GM23338 (cell line): Measurements from ENCODE around the gene ARRB1.

Experiments
- EZH2phosphoT487 ChIP-seq: fragments of 200-600 bp; sonication (generic); IDR thresholded peaks from one replicate; pipeline ENCODE4 v1.8.1; 2018; ENCODE audit warnings: antibody characterized with exemption; ENCODE audit not compliant: unreplicated experiment
- TF ChIP-seq, protein P1 (sequence below), 2 experiments: fragments of 200-600 bp in 1 of 2; sonication (generic) in 1 of 2; conservative IDR thresholded peaks; 2 replicates each; pipeline versions ENCODE4 v1.5.1 to v1.6.1; 2016 to 2017; ENCODE audit warnings: antibody characterized with exemption in 2 of 2, low read depth in 2 of 2, mild to moderate bottlenecking in 2 of 2, moderate library complexity in 1 of 2

GRCh38 chr11:75351541-75351790 lies at the start of gene ARRB1:
- TF ChIP-seq EZH2phosphoT487, result no peak
- TF ChIP-seq, protein P1, sequence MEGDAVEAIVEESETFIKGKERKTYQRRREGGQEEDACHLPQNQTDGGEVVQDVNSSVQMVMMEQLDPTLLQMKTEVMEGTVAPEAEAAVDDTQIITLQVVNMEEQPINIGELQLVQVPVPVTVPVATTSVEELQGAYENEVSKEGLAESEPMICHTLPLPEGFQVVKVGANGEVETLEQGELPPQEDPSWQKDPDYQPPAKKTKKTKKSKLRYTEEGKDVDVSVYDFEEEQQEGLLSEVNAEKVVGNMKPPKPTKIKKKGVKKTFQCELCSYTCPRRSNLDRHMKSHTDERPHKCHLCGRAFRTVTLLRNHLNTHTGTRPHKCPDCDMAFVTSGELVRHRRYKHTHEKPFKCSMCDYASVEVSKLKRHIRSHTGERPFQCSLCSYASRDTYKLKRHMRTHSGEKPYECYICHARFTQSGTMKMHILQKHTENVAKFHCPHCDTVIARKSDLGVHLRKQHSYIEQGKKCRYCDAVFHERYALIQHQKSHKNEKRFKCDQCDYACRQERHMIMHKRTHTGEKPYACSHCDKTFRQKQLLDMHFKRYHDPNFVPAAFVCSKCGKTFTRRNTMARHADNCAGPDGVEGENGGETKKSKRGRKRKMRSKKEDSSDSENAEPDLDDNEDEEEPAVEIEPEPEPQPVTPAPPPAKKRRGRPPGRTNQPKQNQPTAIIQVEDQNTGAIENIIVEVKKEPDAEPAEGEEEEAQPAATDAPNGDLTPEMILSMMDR (conservative IDR thresholded peaks at IDR 0.05; ENCODE audit: low read depth in 2 of 2), result no peak
